GM23338 (cell line): Measurements from ENCODE around the gene MAPK14.

ENCODE experiments used
- CREB1 ChIP-seq: fragments of 250-450 bp; sonication (Bioruptor Pico); IDR thresholded peaks from 2 replicates; pipeline ENCODE4 v1.5.0; 2020; ENCODE audit warnings: low read depth, mild to moderate bottlenecking, moderate library complexity
- CTCF ChIP-seq, 2 experiments: fragments of 200-600 bp in 1 of 2; sonication (generic) in 1 of 2; conservative IDR thresholded peaks; 2 replicates each; pipeline versions ENCODE4 v1.5.1 to v1.6.1; 2016 to 2017; ENCODE audit warnings: antibody characterized with exemption in 2 of 2, low read depth in 2 of 2, mild to moderate bottlenecking in 2 of 2, moderate library complexity in 1 of 2
- ETS1 ChIP-seq: IDR thresholded peaks from 2 replicates; pipeline ENCODE4 v1.6.1; 2016; ENCODE audit warnings: antibody characterized with exemption
- EZH2 ChIP-seq: fragments of 200-600 bp; sonication (generic); IDR thresholded peaks from one replicate; pipeline ENCODE4 v1.8.0; 2017; ENCODE audit warnings: antibody characterized with exemption, mild to moderate bottlenecking, low read depth; ENCODE audit not compliant: unreplicated experiment
- EZH2phosphoT487 ChIP-seq: fragments of 200-600 bp; sonication (generic); IDR thresholded peaks from one replicate; pipeline ENCODE4 v1.8.1; 2018; ENCODE audit warnings: antibody characterized with exemption; ENCODE audit not compliant: unreplicated experiment
- JUNB ChIP-seq: IDR thresholded peaks from one replicate; pipeline ENCODE4 v1.6.1; 2016; ENCODE audit warnings: antibody characterized with exemption; ENCODE audit not compliant: unreplicated experiment
- NANOG ChIP-seq: IDR thresholded peaks from 2 replicates; pipeline ENCODE4 v1.6.1; 2016; ENCODE audit warnings: antibody characterized with exemption, borderline replicate concordance
- POLR2AphosphoS5 ChIP-seq: IDR thresholded peaks from 2 replicates; pipeline ENCODE4 v1.6.1; 2016; ENCODE audit warnings: antibody characterized with exemption, low read depth
- REST ChIP-seq: IDR thresholded peaks from one replicate; pipeline ENCODE4 v1.6.1; 2018; ENCODE audit warnings: antibody characterized with exemption; ENCODE audit not compliant: unreplicated experiment
- STAT1 ChIP-seq: IDR thresholded peaks from one replicate; pipeline ENCODE4 v1.6.1; 2016; ENCODE audit warnings: antibody characterized with exemption; ENCODE audit not compliant: unreplicated experiment
- ZNF114 ChIP-seq: fragments of 250-450 bp; sonication (Bioruptor Pico); IDR thresholded peaks from 2 replicates; pipeline ENCODE4 v1.5.0; 2020; ENCODE audit warnings: mild to moderate bottlenecking, moderate library complexity
- ZNF331 ChIP-seq: fragments of 250-450 bp; sonication (Bioruptor Pico); IDR thresholded peaks from 2 replicates; pipeline ENCODE4 v1.5.0; 2020; ENCODE audit warnings: low read depth, mild to moderate bottlenecking, moderate library complexity
- ZNF462 ChIP-seq: fragments of 250-450 bp; sonication (Bioruptor Pico); IDR thresholded peaks from 2 replicates; pipeline ENCODE4 v1.5.0; 2020; ENCODE audit warnings: mild to moderate bottlenecking, moderate library complexity

GRCh38 chr6:36072681-36073080, 45.1 kb downstream of the MAPK14 start:
- TF ChIP-seq CTCF (conservative IDR thresholded peaks at IDR 0.05; ENCODE audit: low read depth in 2 of 2) = no peak
- no peak for TF ChIP-seq POLR2AphosphoS5
- TF ChIP-seq EZH2 = no peak
- TF ChIP-seq REST = no peak
- no peak for TF ChIP-seq EZH2phosphoT487
- no peak for TF ChIP-seq ZNF331 (CRISPR knock-in tag)
- no peak for TF ChIP-seq ETS1
- TF ChIP-seq STAT1 = no peak
- no peak for TF ChIP-seq CREB1
- TF ChIP-seq JUNB = no peak
- TF ChIP-seq ZNF114 = no peak
- no peak for TF ChIP-seq NANOG
- TF ChIP-seq ZNF462 (CRISPR knock-in tag) = no peak
